HEK293T (cell line): Measurements from ENCODE around the gene MIOX.

Source experiments
- FOXK2 ChIP-seq: fragments of 450-650 bp; IDR thresholded peaks from 2 replicates; pipeline ENCODE4 v1.6.1; 2016; ENCODE audit warnings: mild to moderate bottlenecking
- FOXM1 ChIP-seq: fragments of 450-650 bp; IDR thresholded peaks from 2 replicates; pipeline ENCODE4 v1.6.1; 2017; ENCODE audit warnings: mild to moderate bottlenecking, borderline replicate concordance
- HDGF ChIP-seq: fragments of 450-650 bp; IDR thresholded peaks from 2 replicates; pipeline ENCODE4 v1.6.1; 2017; ENCODE audit warnings: antibody characterized with exemption, borderline replicate concordance
- L3MBTL2 ChIP-seq: fragments of 450-650 bp; conservative IDR thresholded peaks from 2 replicates; pipeline ENCODE4 v1.6.1; 2016; ENCODE audit warnings: mild to moderate bottlenecking

- TF ChIP-seq FOXK2 (no peak), L3MBTL2 (no peak), FOXM1 (no peak), HDGF (no peak)
Measured at GRCh38 chr22:50460938-50461337, 25.7 kb upstream of the MIOX start.
